Naive B cell (primary cell): Measurements from ENCODE around the gene CYTH1. TPM values are rescaled to one million over a fixed set of nuclear protein-coding genes. Genes with fewer than 3 reads are reported as not detected.

Experiments
- ATAC-seq, 2 donors: fragments of 150-1000 bp; cut with Tn5 transposase; 2 replicates each; pipeline ENCODE4 v1.10.0; 2021; ENCODE audit warnings: low read depth in 2 of 2, mild to moderate bottlenecking in 2 of 2, moderate library complexity in 2 of 2
- DNase-seq: peaks from one replicate; pipeline ENCODE4 v3.0.0; 2022
- H3K27ac Mint-ChIP-seq, 6 donors: one replicate each; pipeline ENCODE4 v1.8.0; 2020 to 2022; ENCODE audit warnings: mild to moderate bottlenecking in 6 of 6, mixed read lengths in 6 of 6, moderate library complexity in 5 of 6, inconsistent platforms in 2 of 6
- H3K27me3 Mint-ChIP-seq, 3 donors: one replicate each; pipeline ENCODE4 v1.8.0; 2021 to 2022; ENCODE audit warnings: mixed read lengths in 3 of 3, mild to moderate bottlenecking in 1 of 3
- H3K36me3 Mint-ChIP-seq, 2 donors: one replicate each; pipeline ENCODE4 v1.8.0; 2020 to 2022; ENCODE audit warnings: mixed read lengths in 2 of 2, inconsistent platforms in 1 of 2, mild to moderate bottlenecking in 1 of 2
- H3K4me1 Mint-ChIP-seq, 3 donors: one replicate each; pipeline ENCODE4 v1.8.0; 2020 to 2022; ENCODE audit warnings: mixed read lengths in 3 of 3, inconsistent platforms in 1 of 3, mild to moderate bottlenecking in 1 of 3, moderate library complexity in 1 of 3
- H3K4me3 Mint-ChIP-seq, 8 donors: one replicate each; pipeline ENCODE4 v1.8.0; 2020 to 2022; ENCODE audit warnings: mild to moderate bottlenecking in 8 of 8, mixed read lengths in 8 of 8, moderate library complexity in 8 of 8, inconsistent platforms in 2 of 8
- H3K9me3 Mint-ChIP-seq, 7 donors: one replicate each; pipeline ENCODE4 v1.8.0; 2020 to 2022; ENCODE audit warnings: mixed read lengths in 7 of 7, mild to moderate bottlenecking in 5 of 7, inconsistent platforms in 2 of 7, moderate library complexity in 1 of 7
- polyA plus RNA-seq, 6 donors: library from polyadenylated mRNA; unstranded; fragments of 300-500 nt; fragmentation: Illumina TruSeq; gene quantifications; one replicate each; pipeline ENCODE4 v1.2.3, GENCODE V29; 2021; ENCODE audit warnings: low read depth in 6 of 6

Gene CYTH1
- polyA plus RNA-seq, 6 donors from 2014 or later = 165 to 235 (median 190) TPM

DNA sequence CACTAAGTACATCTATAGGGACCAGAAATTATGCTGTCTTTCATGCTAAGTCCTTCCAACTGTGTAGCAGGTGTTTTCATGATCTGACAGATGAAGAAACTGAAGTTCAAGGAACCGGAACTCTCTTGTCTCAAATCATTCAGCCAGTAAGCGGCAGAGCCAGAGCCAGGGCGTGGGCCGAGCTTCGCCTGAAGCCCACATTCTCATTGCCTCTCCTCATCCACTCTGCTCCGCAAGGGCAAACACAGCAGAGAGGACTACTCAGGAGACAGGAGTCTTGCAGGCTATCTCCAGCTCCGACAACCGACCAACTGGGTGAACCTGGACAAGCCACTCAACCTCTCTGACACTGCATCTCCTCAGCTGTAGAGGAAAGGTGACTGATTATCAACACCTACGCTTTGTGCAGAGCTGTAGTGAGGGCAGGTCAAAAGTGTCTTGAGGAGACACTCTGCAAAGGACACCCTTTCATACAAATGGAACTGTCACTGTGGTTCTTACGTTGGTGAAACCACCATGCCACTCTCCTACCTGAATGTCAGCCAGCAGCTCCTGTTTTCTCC lies 72.9 kb downstream of the CYTH1 start:
- no peaks in the 10 kb centered on the region for H3K27me3 Mint-ChIP-seq
- peaks cover 41 to 68% (median 45%) of the 10 kb centered on the region in 3 donors for H3K4me1 Mint-ChIP-seq
- no peaks in the 10 kb centered on the region for H3K36me3 Mint-ChIP-seq
- H3K27ac Mint-ChIP-seq = peak overlapping the region; percentile 71 to 97 (median 94)
- no peaks in the 10 kb centered on the region for H3K9me3 Mint-ChIP-seq
- peak overlapping the region; percentile 29 to 84 (median 56) for H3K4me3 Mint-ChIP-seq
- DNase-seq (peak; percentile 41), ATAC-seq (peak; percentile 76 to 81)

GRCh38 chr17:78708510-78708973 lies 73.5 kb downstream of the CYTH1 start:
- Mint-ChIP-seq H3K9me3 (no peaks in the 10 kb centered on the region), H3K27ac (peak overlapping the region; percentile 67 to 97 (median 94)), H3K27me3 (no peaks in the 10 kb centered on the region), H3K4me3 (peak overlapping the region; percentile 5 to 84 (median 64)), H3K4me1 (peaks cover 39 to 64% (median 43%) of the 10 kb centered on the region in 3 donors), H3K36me3 (peaks cover 2% of the 10 kb centered on the region in 2 donors)
- peak; percentile 33 for DNase-seq
- peak; percentile 54 to 77 for ATAC-seq

DNA sequence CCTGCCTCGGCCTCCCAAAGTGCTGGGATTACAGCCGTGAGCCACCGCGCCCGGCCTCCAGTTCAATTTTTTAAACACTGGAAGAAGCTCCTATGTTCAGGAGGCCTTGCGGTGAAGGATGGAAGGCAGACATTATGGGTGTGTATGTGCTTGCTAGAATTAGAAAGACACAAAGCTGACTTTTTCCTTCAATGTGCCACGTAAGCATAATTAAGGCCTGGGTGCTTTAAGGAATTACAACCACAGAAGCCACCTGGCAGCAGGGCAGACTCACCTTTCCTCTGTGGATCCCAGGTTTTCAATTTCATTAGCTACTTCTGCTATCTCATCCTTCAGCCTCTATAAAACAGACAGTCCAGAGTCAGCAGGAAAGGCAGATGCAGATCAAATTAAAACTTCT lies 74.2 kb downstream of the CYTH1 start:
- Mint-ChIP-seq H3K4me1 (peaks cover 39 to 63% (median 46%) of the 10 kb centered on the region in 3 donors), H3K36me3 (peaks cover 6 to 7% of the 10 kb centered on the region in 2 donors), H3K4me3 (peak overlapping the region in 1 of 8 donors; percentile 29), H3K27ac (peak overlapping the region in 3 of 6 donors; percentile 11 to 97 (median 71)), H3K9me3 (no peaks in the 10 kb centered on the region), H3K27me3 (no peaks in the 10 kb centered on the region)
- no peak for ATAC-seq
- no peak for DNase-seq

DNA sequence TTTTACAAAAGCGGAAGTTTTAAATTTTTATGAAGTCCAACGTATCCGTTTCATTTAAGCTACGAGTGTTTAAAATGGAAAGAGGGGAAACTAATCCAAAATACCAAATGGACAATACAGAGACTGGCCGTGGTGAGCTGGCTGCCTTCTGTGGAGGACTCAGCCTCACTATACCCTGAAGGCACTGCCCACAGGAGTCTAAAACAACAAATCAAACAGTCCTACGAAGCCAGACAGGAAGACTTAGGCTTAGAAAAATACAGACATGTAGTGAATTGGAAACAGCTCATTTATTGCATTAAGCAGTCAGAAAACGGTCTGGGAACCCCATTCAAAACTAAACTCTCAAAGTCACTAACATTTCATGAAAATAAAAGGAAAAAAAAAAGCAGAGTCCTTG lies 75.1 kb downstream of the CYTH1 start:
- Mint-ChIP-seq H3K27me3 (no peaks in the 10 kb centered on the region), H3K4me3 (no peak overlapping the region), H3K4me1 (peaks cover 38 to 55% (median 42%) of the 10 kb centered on the region in 3 donors)

DNA sequence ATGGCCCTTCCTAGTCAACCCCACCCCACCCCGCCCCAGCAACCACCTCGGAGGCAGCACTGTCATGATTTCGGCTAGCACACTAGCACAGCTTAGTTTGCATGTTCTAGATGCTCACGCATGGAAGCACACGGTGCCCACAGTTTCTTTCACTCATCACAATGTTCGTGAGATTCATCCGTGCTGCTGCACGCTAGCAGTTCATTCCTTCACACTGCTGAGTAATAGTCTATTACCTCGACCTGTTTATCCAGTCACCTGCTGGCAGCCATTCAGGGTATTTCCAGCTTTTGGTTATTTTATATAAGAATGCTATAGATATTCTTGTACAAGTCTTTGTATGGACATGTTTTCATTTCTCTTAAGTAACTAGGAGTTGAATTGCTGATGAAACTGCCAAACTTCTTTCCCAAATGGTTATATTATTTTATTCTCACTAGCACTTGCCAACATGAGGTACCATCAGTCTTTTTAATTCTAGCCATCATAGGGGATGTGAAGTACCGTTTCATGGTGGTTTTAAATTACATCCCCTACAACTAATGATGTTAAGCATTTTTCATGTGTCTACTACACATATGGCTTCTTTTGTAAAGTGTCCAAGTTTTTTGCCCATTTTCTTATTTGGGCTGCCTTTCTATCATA lies 75.7 kb downstream of the CYTH1 start:
- peaks cover 8 to 21% of the 10 kb centered on the region in 2 donors for H3K36me3 Mint-ChIP-seq
- peak overlapping the region in 4 of 6 donors; percentile 11 to 56 (median 39) for H3K27ac Mint-ChIP-seq
- H3K9me3 Mint-ChIP-seq = no peaks in the 10 kb centered on the region
- ATAC-seq = peak; percentile 48 to 73
- H3K4me3 Mint-ChIP-seq = peak overlapping the region in 1 of 8 donors; percentile 19
- peaks cover 32 to 49% (median 40%) of the 10 kb centered on the region in 3 donors for H3K4me1 Mint-ChIP-seq
- H3K27me3 Mint-ChIP-seq = no peaks in the 10 kb centered on the region
- DNase-seq = no peak

More for the DNA sequence above, 75.1 kb downstream of the CYTH1 start:
- H3K36me3 Mint-ChIP-seq = peaks cover 6 to 14% of the 10 kb centered on the region in 2 donors
- no peaks in the 10 kb centered on the region for H3K9me3 Mint-ChIP-seq
- ATAC-seq (no peak), DNase-seq (no peak)
- H3K27ac Mint-ChIP-seq = peak overlapping the region in 4 of 6 donors; percentile 12 to 58 (median 50)

GRCh38 chr17:78705071-78705470 lies 77.0 kb downstream of the CYTH1 start:
- Mint-ChIP-seq H3K4me3 (no peak overlapping the region), H3K4me1 (peaks cover 23 to 38% (median 32%) of the 10 kb centered on the region in 3 donors)
- ATAC-seq = no peak

DNA sequence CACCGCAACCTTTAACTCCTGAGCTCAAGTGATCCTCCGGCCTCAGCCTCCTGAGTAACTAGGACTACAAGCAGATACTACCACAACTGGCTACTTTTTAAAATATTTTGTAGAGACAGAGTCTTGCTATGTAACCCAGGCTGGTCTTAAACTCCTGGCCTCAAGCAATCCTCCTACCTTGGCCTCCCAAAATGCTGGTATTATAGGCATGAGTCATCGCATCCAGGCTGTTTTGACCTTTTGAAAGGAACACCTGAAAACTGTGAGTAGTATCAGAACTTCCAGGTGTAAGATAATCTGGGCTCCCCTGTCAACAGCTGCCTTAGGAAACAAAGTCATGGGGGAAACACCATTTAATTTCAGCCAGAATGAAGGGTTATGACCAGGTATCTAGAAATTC lies 77.5 kb downstream of the CYTH1 start:
- Mint-ChIP-seq H3K27ac (no peak overlapping the region), H3K4me1 (peaks cover 18 to 33% (median 28%) of the 10 kb centered on the region in 3 donors), H3K4me3 (no peak overlapping the region), H3K9me3 (no peaks in the 10 kb centered on the region), H3K27me3 (no peaks in the 10 kb centered on the region), H3K36me3 (peaks cover 11 to 26% of the 10 kb centered on the region in 2 donors)
- no peak for ATAC-seq
- DNase-seq = no peak

More at GRCh38 chr17:78705071-78705470, 77.0 kb downstream of the CYTH1 start:
- Mint-ChIP-seq H3K36me3 (peaks cover 11 to 26% of the 10 kb centered on the region in 2 donors), H3K9me3 (no peaks in the 10 kb centered on the region), H3K27me3 (no peaks in the 10 kb centered on the region), H3K27ac (peak overlapping the region in 3 of 6 donors; percentile 34 to 58 (median 47))
- DNase-seq = no peak

- no peaks in the 10 kb centered on the region for H3K27me3 Mint-ChIP-seq
- peak overlapping the region; percentile 18 to 94 (median 59) for H3K27ac Mint-ChIP-seq
- H3K4me3 Mint-ChIP-seq = peak overlapping the region in 4 of 8 donors; percentile 3 to 57 (median 34)
- no peaks in the 10 kb centered on the region for H3K9me3 Mint-ChIP-seq
- peaks cover 51 to 62% of the 10 kb centered on the region in 2 donors for H3K36me3 Mint-ChIP-seq
- ATAC-seq (peak; percentile 65 to 75), DNase-seq (no peak)
- peaks cover 35 to 41% (median 36%) of the 10 kb centered on the region in 3 donors for H3K4me1 Mint-ChIP-seq
These were observed 84.3 kb downstream of the CYTH1 start for GRCh38 chr17:78697554-78698343.

- H3K36me3 Mint-ChIP-seq = peaks cover 55 to 62% of the 10 kb centered on the region in 2 donors
- no peak for ATAC-seq
- peaks cover 35 to 40% (median 36%) of the 10 kb centered on the region in 3 donors for H3K4me1 Mint-ChIP-seq
These were observed 85.0 kb downstream of the CYTH1 start for GRCh38 chr17:78697122-78697521.

GRCh38 chr17:78696016-78696982 lies 85.8 kb downstream of the CYTH1 start:
- Mint-ChIP-seq H3K27ac (peak overlapping the region in 5 of 6 donors; percentile 61 to 83 (median 68)), H3K4me1 (peaks cover 35 to 38% (median 36%) of the 10 kb centered on the region in 3 donors), H3K9me3 (no peaks in the 10 kb centered on the region), H3K36me3 (peaks cover 55 to 59% of the 10 kb centered on the region in 2 donors), H3K27me3 (no peaks in the 10 kb centered on the region), H3K4me3 (peak overlapping the region in 5 of 8 donors; percentile 3 to 41 (median 12))
- ATAC-seq (no peak), DNase-seq (no peak)

More at GRCh38 chr17:78697122-78697521, 85.0 kb downstream of the CYTH1 start:
- Mint-ChIP-seq H3K9me3 (no peaks in the 10 kb centered on the region), H3K4me3 (peak overlapping the region in 3 of 8 donors; percentile 3 to 33 (median 26)), H3K27ac (peak overlapping the region in 4 of 6 donors; percentile 42 to 94 (median 67)), H3K27me3 (no peaks in the 10 kb centered on the region)
- no peak for DNase-seq

DNA sequence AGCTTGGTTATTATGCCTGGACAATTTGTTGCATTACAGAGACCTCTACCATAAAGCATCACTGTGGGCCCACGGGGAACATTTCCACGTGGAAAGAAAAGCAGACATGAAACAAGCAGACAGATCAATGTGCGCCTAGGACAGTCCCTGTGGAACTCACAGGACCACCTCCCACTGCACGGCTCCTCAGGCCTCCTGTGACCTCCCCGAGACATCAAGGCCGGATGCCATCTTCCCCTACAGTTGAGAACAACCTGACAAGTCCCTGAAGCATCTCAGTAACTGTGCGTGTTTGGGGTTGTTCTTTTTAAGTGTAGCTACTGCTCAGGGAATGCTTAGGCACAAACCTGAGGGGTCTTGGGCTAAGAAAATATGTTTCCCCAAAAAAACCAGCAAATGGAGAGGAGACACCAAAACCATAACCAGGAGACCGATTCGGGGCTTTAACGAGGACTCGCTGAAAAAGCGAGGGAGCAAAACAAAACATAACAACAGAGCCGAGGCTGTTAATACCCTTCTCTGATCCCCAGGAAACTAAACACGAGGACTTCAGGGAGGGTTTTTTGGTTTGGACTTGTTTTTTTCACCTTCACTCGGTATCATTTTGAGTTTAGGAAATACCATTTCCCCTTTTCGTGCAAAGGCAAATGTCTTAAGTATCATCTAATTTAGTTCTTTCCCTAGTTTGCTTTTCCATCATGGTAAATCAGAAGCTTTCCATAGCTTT lies 87.1 kb downstream of the CYTH1 start:
- no peak for ATAC-seq
- peaks cover 35 to 38% (median 36%) of the 10 kb centered on the region in 3 donors for H3K4me1 Mint-ChIP-seq
- H3K4me3 Mint-ChIP-seq = peak overlapping the region in 1 of 8 donors; percentile 1
- no peaks in the 10 kb centered on the region for H3K27me3 Mint-ChIP-seq
- H3K27ac Mint-ChIP-seq = peak overlapping the region in 3 of 6 donors; percentile 71 to 87 (median 74)
- H3K36me3 Mint-ChIP-seq = peaks cover 52 to 59% of the 10 kb centered on the region in 2 donors
- no peaks in the 10 kb centered on the region for H3K9me3 Mint-ChIP-seq
- no peak for DNase-seq
